Bronchial epithelial cell (primary cell): ENCODE data around the gene PPP1R13B. TPM values are rescaled to one million over a fixed set of nuclear protein-coding genes. Genes with fewer than 3 reads are reported as not detected.
A peak's percentile ranks its signal among the peaks of the same experiment; 100 is the strongest.

Experiments used
- DNase-seq: peaks from one replicate; pipeline ENCODE4 v3.0.0-alpha.2; 2010; ENCODE audit warnings: low read depth
- FAIRE-seq: peaks from 2 replicates; lab custom pipeline; 2011; peaks lifted over from hg19 to GRCh38; lab: Jason Lieb, UNC
- H3K27me3 ChIP-seq: 2 replicates; pipeline ENCODE4 v1.5.1; 2011; ENCODE audit warnings: low read length; ENCODE audit not compliant: control insufficient read depth, insufficient read depth
- H3K36me3 ChIP-seq: 2 replicates; pipeline ENCODE4 v1.5.1; 2011; ENCODE audit warnings: low read length; ENCODE audit not compliant: control insufficient read depth, insufficient read depth
- H3K4me3 ChIP-seq: 2 replicates; pipeline ENCODE4 v1.5.1; 2011; ENCODE audit warnings: mild to moderate bottlenecking, low read depth, low read length, control low read depth
- total RNA-seq: library from RNA; depleted of rRNA; stranded (reverse); fragments of >200 nt; gene quantifications from 2 replicates; pipeline ENCODE4 v1.2.1, GENCODE V29; 2014
- TF ChIP-seq, protein P1 (sequence below): IDR thresholded peaks from 2 replicates; pipeline ENCODE4 v1.5.1; 2011; ENCODE audit warnings: mild to moderate bottlenecking, moderate library complexity, low read length, control low read depth, inconsistent platforms; ENCODE audit not compliant: insufficient read depth, severe bottlenecking

PPP1R13B gene
- total RNA-seq, 1 donor from 2014 or later = 4.2 TPM

DNA sequence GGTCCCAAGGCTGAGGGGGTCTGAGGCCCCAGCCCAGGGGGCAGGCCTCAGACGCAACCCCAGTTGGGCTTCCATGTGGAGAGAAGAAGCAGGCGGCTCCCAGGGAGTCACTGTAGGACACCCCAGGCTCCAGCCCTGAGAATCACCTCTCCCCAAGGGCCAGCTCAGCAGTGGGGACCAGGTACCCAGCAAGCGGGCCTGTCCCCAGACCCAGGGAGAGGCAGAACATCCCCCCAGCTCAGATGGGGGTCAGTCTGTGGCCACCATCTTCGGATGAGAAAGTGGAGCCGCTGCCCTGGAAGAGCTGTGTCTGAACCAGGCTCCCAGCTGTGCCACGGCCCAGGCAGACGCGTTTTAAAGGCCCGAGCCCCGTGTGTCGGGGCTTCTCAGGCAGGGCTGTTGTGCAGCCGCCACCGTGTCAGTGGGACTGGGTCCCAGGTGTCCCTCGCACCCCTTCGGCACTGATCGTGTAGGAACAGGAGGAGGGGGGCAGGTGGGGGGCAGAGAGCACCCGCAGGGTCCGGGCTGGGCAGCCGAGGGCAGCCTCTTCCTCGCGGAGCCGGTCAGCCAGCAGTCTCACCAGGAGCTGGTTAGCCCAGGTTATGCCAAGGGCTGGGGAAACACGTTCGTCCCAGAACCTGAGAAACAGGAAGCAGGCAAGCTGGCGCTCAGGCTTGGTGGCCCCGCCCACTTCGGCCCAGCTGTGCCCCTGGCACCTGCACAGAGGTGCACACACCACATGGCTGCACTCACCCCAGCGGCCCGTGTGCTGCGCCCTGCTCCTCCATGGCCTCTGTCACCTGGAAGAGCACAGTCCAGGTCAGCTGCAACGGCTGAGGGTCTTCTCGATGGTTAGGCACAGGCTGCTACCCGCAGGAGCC, 148.8 kb downstream of the PPP1R13B start:
- no peak overlapping the region for H3K4me3 ChIP-seq
- DNase-seq = peak; percentile 47
- TF ChIP-seq, protein P1, sequence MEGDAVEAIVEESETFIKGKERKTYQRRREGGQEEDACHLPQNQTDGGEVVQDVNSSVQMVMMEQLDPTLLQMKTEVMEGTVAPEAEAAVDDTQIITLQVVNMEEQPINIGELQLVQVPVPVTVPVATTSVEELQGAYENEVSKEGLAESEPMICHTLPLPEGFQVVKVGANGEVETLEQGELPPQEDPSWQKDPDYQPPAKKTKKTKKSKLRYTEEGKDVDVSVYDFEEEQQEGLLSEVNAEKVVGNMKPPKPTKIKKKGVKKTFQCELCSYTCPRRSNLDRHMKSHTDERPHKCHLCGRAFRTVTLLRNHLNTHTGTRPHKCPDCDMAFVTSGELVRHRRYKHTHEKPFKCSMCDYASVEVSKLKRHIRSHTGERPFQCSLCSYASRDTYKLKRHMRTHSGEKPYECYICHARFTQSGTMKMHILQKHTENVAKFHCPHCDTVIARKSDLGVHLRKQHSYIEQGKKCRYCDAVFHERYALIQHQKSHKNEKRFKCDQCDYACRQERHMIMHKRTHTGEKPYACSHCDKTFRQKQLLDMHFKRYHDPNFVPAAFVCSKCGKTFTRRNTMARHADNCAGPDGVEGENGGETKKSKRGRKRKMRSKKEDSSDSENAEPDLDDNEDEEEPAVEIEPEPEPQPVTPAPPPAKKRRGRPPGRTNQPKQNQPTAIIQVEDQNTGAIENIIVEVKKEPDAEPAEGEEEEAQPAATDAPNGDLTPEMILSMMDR = no peak
- no peaks in the 10 kb centered on the region for H3K27me3 ChIP-seq
- no peak for FAIRE-seq
- H3K36me3 ChIP-seq = peaks cover 39% of the 10 kb centered on the region

DNA sequence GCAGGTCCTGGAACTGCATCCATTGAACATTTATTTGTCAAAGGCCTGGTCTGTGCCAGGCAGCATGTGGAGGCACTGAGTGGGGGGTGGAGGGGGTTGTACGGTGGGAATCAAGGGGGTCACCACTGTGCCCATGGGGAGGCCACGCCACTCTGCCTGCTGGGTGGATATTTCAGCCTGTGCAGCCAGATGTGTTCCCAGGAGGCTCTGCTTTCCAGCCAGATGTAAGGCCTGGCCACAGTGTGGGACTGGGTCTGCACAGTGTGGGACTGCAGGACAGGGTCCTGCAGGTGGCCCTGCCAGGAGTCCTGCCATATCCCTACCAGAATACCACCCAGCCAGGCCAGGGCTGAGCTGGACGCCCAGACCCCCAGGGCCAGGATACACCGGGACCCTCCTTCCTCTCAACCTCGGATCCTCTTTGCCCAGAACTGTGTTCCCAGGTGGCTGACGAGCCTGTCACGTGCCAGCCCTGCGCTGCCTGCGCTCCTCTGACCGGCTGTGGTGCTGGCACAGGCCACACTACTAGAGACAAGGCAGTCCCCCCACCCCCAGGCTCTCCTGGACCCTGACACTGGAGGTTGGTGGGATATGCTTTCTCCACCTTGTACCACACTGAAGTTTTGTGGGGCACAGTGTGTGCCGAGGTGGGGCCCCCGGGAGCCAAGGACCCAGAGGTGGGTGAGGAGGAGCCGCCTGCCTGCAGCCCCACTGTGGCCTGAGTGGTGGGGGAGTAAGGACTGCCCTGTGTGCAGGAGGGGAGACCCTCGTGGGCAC, 149.6 kb downstream of the PPP1R13B start:
- no peak overlapping the region for H3K4me3 ChIP-seq
- DNase-seq (no peak), FAIRE-seq (no peak)
- TF ChIP-seq, protein P1 = no peak
- peaks cover 40% of the 10 kb centered on the region for H3K36me3 ChIP-seq
- no peaks in the 10 kb centered on the region for H3K27me3 ChIP-seq

DNA sequence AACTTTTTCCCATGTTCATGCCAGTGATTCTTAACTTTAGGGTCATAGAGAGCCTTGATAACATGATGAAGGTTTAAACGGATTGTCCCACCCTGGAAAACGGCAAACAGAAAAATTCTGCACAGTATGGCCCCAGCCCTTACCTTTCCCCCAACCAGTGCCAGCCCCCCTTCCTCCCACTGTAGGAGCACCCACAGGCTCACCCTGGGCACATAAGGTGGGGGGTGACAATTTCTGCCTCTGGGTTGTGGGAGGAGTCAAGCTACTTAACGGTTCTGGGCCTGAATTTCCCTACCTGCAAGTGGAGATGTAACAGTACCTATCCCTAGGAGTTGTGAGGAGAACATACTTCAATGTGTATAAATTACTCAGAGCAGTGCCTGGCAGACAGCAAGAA, 150.2 kb downstream of the PPP1R13B start:
- TF ChIP-seq, protein P1 = no peak
- H3K36me3 ChIP-seq = peaks cover 41% of the 10 kb centered on the region
- H3K27me3 ChIP-seq = no peaks in the 10 kb centered on the region
- no peak overlapping the region for H3K4me3 ChIP-seq
- no peak for DNase-seq
- FAIRE-seq = no peak

DNA sequence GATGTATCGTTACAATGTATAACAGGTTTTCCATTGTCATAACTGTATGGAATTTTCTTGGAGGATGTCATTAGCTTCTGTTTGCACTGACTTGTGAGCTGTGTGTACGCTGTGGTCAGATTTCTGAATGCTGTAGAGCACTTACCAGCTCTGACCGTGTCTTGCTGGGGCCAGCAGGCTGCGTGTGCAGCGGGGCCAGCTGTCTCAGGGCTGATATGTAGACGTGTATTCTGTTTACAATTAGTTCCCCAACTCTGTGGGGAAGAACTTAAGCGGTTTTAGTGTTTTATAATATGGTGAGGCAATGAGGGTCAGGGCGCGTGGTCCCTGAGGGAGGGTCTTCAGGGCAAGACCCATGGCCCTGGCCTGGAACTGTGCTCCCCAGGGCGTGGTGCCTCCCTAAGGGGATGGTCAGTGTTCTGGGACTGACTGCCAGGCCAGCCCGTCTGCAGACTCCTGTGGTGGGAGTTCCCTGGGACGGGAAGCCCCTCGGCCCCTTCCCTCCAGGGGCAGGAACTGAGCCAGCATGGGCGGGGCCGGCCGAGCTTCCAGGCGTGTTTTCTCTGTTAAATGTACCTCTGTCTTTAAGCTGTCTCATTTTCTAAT, 150.8 kb downstream of the PPP1R13B start:
- DNase-seq (no peak), FAIRE-seq (no peak)
- Histone ChIP-seq H3K4me3 (no peak overlapping the region), H3K36me3 (peaks cover 42% of the 10 kb centered on the region), H3K27me3 (no peaks in the 10 kb centered on the region)
- TF ChIP-seq, protein P1 = no peak

DNA sequence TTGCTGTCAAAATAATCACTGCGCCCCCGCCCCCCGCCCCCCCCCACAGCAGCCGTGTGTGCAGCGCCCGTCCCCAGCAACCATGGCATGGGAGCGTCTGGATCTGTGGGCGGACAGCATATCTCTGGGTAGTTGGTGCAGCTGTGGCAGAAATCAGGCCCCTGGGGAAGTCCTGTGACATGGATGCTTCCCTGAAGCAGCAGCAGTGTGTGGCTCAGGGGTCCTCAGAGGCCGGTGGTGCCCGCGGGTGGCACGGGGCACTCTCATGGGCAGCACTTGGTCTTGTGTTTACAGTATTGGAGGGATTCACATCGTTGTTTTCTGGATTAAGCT, 151.3 kb downstream of the PPP1R13B start:
- peaks cover 42% of the 10 kb centered on the region for H3K36me3 ChIP-seq
- DNase-seq = no peak
- no peaks in the 10 kb centered on the region for H3K27me3 ChIP-seq
- TF ChIP-seq, protein P1 = no peak
- no peak for FAIRE-seq
- no peak overlapping the region for H3K4me3 ChIP-seq
